ENCODE results near the gene MYBBP1A. TPM values are rescaled to one million over a fixed set of nuclear protein-coding genes. Genes with fewer than 3 reads are reported as not detected.

MYBBP1A gene, protein sequence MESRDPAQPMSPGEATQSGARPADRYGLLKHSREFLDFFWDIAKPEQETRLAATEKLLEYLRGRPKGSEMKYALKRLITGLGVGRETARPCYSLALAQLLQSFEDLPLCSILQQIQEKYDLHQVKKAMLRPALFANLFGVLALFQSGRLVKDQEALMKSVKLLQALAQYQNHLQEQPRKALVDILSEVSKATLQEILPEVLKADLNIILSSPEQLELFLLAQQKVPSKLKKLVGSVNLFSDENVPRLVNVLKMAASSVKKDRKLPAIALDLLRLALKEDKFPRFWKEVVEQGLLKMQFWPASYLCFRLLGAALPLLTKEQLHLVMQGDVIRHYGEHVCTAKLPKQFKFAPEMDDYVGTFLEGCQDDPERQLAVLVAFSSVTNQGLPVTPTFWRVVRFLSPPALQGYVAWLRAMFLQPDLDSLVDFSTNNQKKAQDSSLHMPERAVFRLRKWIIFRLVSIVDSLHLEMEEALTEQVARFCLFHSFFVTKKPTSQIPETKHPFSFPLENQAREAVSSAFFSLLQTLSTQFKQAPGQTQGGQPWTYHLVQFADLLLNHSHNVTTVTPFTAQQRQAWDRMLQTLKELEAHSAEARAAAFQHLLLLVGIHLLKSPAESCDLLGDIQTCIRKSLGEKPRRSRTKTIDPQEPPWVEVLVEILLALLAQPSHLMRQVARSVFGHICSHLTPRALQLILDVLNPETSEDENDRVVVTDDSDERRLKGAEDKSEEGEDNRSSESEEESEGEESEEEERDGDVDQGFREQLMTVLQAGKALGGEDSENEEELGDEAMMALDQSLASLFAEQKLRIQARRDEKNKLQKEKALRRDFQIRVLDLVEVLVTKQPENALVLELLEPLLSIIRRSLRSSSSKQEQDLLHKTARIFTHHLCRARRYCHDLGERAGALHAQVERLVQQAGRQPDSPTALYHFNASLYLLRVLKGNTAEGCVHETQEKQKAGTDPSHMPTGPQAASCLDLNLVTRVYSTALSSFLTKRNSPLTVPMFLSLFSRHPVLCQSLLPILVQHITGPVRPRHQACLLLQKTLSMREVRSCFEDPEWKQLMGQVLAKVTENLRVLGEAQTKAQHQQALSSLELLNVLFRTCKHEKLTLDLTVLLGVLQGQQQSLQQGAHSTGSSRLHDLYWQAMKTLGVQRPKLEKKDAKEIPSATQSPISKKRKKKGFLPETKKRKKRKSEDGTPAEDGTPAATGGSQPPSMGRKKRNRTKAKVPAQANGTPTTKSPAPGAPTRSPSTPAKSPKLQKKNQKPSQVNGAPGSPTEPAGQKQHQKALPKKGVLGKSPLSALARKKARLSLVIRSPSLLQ (N-terminal part only)
- 130 TPM for total RNA-seq (2021; ENCODE audit: unreplicated experiment)
- 64.6 and 68.0 TPM in 2 replicates for polyA plus RNA-seq (2012)
- percentile 84 among the genes with signal in this experiment for Bru-seq, nascent RNA
- BruChase-seq, experiment 1, labeled RNA remaining after a 6-hour chase: percentile 91 among the genes with signal in this experiment
- percentile 83 among the genes with signal in this experiment for BruChase-seq, experiment 2, labeled RNA remaining after a 2-hour chase
- long read RNA-seq, full-length matches to known transcripts: 31 of 94 reads
- long read RNA-seq, partial matches to known transcripts: 35 of 94 reads
- long read RNA-seq, other reads (novel, unspliced or antisense): 28 of 94 reads

DNA sequence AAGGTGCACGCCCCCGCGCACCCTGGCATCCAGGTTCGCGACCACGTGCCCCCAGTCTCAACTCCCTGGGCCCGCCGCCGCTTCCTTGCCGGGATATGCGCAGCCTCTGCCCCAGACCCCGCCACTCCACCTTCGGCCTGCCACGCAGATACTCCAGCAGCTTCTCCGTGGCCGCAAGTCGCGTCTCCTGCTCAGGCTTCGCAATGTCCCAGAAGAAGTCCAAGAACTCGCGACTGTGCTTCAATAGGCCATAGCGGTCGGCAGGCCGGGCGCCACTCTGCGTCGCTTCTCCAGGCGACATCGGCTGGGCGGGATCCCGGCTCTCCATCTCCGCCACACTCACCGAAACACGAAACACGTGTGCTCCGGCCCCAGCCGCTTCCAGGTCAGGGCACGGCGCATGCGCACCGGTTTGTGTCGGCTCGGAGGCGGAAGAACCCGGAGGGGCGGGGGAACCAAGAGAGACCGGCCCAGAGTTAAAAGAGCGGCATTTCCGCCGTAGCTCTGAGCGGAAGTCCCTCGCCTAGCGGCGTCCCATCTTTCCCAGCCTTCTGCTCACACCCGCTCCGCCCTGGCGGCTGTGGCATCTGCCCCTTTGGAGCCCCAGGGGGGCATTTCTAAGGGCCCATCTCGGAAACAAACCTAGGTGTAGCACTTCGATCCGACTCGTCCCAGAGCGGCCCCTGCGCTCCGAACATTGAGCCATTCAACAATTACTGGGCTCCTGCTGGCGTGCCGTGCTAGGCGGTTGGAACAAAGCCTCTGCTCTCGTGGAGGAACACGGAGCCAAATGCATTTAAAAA is at the start of gene MYBBP1A:
Gene MYBBP1A, minus strand, starts transcription at position 388 of the 803 bp plus-strand sequence. Its CDS starts 60 bp downstream, at position 328.
- H3K27me3 ChIP-seq (ENCODE audit: insufficient read depth, low read length): no peaks in the 10 kb centered on the region
- intact Hi-C loops (cut with micrococcal nuclease): no loop called here
- peak; percentile 86 for DNase-seq (ENCODE audit: low read depth, low spot score)
- peak within 1 kb of the TSS; percentile 71 for H3K27ac ChIP-seq (ENCODE audit: low read depth, low read length)
- no peaks in the 10 kb centered on the region for H3K9me3 ChIP-seq (ENCODE audit: control insufficient read depth in 1 of 2, insufficient read depth in 1 of 2, low read depth in 1 of 2, low read length in 2 of 2)
- no peaks in the 10 kb centered on the region for H3K9me2 ChIP-seq (ENCODE audit: insufficient read depth)
- ChIA-PET RAD21 (ENCODE audit: low non-redundant PET in 1 of 2, low total read pairs in 2 of 2, uncharacterized antibody in 2 of 2, unreplicated experiment in 2 of 2) (no interaction called here), POLR2A (interaction anchor here (0.9 to 1.5 kb wide), 3 partner anchors 12 to 134 kb away, joined by 3 to 4 read pairs (median 3); no protein-coding TSS in a partner anchor), CTCF (interaction anchor here (1.0 to 1.5 kb wide), 3 partner anchors 10 to 133 kb away, joined by 3 to 16 read pairs (median 4); no protein-coding TSS in a partner anchor)
- peak within 1 kb of the TSS; percentile 99 to 100 for H3K4me3 ChIP-seq (replicated peaks in 1 of 2; ENCODE audit: low read depth in 1 of 2, low read length in 2 of 2)
- H3K9ac ChIP-seq (ENCODE audit: low read length): peak within 1 kb of the TSS; percentile 96
- H3K79me2 ChIP-seq (ENCODE audit: insufficient read depth, low read length): peaks cover 54% of the 10 kb centered on the region
- no peak within 1 kb of the TSS for H2AFZ ChIP-seq (ENCODE audit: low read depth, low read length, poor library complexity, severe bottlenecking)
- H3K36me3 ChIP-seq (ENCODE audit: control insufficient read depth in 1 of 2, insufficient read depth in 2 of 2, low read length in 2 of 2): peaks cover 17 to 43% of the 10 kb centered on the region in 2 experiments
- peak; percentile 92 for ATAC-seq
- TSS peak; percentile 63 for BruUV-seq (replicated peaks)
- peaks cover 6 to 23% of the 10 kb centered on the region in 2 experiments; a peak in 3 of 4 replicates for H3K4me1 ChIP-seq (ENCODE audit: control insufficient read depth in 1 of 2, insufficient read depth in 2 of 2, low read length in 2 of 2)
- peak within 1 kb of the TSS; percentile 92 for H3K4me2 ChIP-seq (ENCODE audit: low read length)
- no peaks in the 10 kb centered on the region for H4K20me1 ChIP-seq (ENCODE audit: insufficient read depth)
- TF ChIP-seq EGR1 (IDR thresholded peaks at IDR 0.05; ENCODE audit: low read depth): peak; percentile 70
- TF ChIP-seq SIN3A (IDR thresholded peaks at IDR 0.05; ENCODE audit: low read depth): peak; percentile 97
- peak; percentile 91 for TF ChIP-seq POLR2A (IDR thresholded peaks at IDR 0.05; ENCODE audit: borderline replicate concordance, extremely low read depth, insufficient read depth, insufficient read length)
- no peak for TF ChIP-seq CBX3 (IDR thresholded peaks at IDR 0.05; ENCODE audit: low read depth)
- TF ChIP-seq, protein P1, sequence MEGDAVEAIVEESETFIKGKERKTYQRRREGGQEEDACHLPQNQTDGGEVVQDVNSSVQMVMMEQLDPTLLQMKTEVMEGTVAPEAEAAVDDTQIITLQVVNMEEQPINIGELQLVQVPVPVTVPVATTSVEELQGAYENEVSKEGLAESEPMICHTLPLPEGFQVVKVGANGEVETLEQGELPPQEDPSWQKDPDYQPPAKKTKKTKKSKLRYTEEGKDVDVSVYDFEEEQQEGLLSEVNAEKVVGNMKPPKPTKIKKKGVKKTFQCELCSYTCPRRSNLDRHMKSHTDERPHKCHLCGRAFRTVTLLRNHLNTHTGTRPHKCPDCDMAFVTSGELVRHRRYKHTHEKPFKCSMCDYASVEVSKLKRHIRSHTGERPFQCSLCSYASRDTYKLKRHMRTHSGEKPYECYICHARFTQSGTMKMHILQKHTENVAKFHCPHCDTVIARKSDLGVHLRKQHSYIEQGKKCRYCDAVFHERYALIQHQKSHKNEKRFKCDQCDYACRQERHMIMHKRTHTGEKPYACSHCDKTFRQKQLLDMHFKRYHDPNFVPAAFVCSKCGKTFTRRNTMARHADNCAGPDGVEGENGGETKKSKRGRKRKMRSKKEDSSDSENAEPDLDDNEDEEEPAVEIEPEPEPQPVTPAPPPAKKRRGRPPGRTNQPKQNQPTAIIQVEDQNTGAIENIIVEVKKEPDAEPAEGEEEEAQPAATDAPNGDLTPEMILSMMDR (IDR thresholded peaks at IDR 0.05 in 2 of 3, conservative IDR thresholded peaks at IDR 0.05 in 1 of 3; ENCODE audit: borderline replicate concordance in 1 of 3, insufficient read depth in 1 of 3, low read depth in 2 of 3, low read length in 2 of 3): peak in 1 of 3 experiments; percentile 15; a peak in 1 of 6 replicates
- no peak for TF ChIP-seq SP1 (IDR thresholded peaks at IDR 0.05; ENCODE audit: low read depth)
- TF ChIP-seq, protein P2, sequence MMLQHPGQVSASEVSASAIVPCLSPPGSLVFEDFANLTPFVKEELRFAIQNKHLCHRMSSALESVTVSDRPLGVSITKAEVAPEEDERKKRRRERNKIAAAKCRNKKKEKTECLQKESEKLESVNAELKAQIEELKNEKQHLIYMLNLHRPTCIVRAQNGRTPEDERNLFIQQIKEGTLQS (IDR thresholded peaks at IDR 0.05): no peak
- TF ChIP-seq EZH2 (IDR thresholded peaks at IDR 0.05): no peak
- no peak for TF ChIP-seq SRF (IDR thresholded peaks at IDR 0.05; ENCODE audit: low read depth)
- no peak for TF ChIP-seq FOSL1 (IDR thresholded peaks at IDR 0.05; ENCODE audit: low read depth)
- TF ChIP-seq, protein P3, sequence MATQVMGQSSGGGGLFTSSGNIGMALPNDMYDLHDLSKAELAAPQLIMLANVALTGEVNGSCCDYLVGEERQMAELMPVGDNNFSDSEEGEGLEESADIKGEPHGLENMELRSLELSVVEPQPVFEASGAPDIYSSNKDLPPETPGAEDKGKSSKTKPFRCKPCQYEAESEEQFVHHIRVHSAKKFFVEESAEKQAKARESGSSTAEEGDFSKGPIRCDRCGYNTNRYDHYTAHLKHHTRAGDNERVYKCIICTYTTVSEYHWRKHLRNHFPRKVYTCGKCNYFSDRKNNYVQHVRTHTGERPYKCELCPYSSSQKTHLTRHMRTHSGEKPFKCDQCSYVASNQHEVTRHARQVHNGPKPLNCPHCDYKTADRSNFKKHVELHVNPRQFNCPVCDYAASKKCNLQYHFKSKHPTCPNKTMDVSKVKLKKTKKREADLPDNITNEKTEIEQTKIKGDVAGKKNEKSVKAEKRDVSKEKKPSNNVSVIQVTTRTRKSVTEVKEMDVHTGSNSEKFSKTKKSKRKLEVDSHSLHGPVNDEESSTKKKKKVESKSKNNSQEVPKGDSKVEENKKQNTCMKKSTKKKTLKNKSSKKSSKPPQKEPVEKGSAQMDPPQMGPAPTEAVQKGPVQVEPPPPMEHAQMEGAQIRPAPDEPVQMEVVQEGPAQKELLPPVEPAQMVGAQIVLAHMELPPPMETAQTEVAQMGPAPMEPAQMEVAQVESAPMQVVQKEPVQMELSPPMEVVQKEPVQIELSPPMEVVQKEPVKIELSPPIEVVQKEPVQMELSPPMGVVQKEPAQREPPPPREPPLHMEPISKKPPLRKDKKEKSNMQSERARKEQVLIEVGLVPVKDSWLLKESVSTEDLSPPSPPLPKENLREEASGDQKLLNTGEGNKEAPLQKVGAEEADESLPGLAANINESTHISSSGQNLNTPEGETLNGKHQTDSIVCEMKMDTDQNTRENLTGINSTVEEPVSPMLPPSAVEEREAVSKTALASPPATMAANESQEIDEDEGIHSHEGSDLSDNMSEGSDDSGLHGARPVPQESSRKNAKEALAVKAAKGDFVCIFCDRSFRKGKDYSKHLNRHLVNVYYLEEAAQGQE (IDR thresholded peaks at IDR 0.05; ENCODE audit: low read depth): no peak
- no peak for TF ChIP-seq RAD21 (IDR thresholded peaks at IDR 0.05; ENCODE audit: low read depth)
- peak; percentile 79 for TF ChIP-seq TCF7L2 (IDR thresholded peaks at IDR 0.05; ENCODE audit: borderline replicate concordance, extremely low read depth, insufficient read depth, insufficient read length)
- TF ChIP-seq POLR2AphosphoS5 (IDR thresholded peaks at IDR 0.05; ENCODE audit: low read depth, low read length): peak; percentile 93
